Fibroblast of peridontal ligament (primary cell): Measurements from ENCODE around the gene RPS21.
"Not testable (repeated sequence)": the region's sequence is repeated elsewhere in the genome, so short reads cannot be mapped to it uniquely, and the experiment has no call there.

Experiments used
- DNase-seq: peaks from one replicate; pipeline ENCODE4 v3.0.0-alpha.2; 2010; ENCODE audit errors: extremely low read depth

RPS21 gene

DNA sequence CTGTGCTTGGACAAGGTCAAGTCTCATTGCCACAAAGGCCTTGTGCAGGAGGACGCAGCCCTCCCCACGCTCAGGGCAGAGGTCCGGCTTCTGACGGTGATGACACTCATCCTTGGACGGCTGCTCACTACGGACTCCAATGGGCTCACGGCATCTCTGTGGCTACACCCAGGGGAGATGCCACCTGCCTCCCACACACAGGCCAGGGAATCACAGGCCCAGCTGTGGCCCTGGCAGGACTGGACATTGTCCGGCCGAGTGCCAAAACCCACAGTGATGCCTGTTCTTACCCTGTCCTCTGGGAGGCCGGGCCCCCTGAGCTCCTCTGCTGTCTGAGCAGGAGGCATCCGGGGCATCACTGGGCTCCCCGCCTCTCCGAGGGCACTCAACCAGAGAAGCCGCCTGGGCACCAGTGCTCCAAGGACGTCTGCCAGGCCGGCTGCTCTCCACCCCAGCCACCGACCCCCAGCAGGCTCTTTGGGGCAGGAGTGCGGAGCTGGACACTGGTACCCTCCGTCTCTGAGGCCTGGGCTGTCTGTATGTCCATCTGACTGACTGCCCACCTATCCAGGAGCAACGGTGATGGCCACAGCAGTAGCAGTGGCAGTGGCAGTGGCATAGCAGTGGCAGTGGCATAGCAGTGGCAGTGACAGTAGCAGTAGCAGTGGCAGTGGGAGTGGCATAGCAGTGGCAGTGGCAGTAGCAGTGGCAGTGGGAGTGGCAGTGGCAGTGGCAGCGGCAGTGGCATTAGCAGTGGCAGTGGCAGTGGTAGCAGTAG lies 38.6 kb downstream of the RPS21 start:
- DNase-seq = no peak

DNA sequence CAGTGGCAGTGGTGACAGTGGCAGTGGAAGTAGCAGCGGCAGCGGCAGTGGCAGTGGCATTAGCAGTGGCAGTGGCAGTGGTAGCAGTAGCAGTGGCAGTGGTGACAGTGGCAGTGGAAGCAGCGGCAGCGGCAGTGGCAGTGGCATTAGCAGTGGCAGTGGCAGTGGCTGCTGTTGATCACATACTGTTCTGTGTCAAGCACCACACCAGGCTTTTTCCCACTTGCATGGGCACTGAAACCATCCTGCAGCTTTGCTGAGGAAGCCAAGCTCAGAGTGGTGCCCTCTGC lies 39.1 kb downstream of the RPS21 start:
- DNase-seq = not testable (repeated sequence)

DNA sequence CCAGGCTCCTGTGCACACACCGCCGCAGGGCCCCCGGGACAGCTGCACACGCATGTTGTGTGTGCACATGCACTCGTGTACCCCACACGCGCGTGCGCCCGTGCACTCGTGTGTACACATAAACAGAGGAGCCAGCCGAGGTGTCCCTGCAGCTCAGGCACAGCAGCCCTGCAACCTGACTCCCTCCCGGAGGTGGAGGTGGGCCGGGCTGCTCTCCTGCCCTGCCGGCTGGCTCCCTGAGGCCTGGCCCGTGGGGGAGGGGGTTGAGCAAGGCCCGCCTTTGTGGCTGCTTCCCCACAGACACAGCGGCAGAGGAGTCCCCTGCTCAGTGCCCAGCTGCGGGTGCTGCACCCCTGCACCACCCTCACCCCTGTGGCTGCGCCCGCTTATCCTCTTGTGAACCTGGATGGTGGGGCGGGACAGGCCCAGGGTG lies 39.8 kb downstream of the RPS21 start:
- DNase-seq = no peak

DNA sequence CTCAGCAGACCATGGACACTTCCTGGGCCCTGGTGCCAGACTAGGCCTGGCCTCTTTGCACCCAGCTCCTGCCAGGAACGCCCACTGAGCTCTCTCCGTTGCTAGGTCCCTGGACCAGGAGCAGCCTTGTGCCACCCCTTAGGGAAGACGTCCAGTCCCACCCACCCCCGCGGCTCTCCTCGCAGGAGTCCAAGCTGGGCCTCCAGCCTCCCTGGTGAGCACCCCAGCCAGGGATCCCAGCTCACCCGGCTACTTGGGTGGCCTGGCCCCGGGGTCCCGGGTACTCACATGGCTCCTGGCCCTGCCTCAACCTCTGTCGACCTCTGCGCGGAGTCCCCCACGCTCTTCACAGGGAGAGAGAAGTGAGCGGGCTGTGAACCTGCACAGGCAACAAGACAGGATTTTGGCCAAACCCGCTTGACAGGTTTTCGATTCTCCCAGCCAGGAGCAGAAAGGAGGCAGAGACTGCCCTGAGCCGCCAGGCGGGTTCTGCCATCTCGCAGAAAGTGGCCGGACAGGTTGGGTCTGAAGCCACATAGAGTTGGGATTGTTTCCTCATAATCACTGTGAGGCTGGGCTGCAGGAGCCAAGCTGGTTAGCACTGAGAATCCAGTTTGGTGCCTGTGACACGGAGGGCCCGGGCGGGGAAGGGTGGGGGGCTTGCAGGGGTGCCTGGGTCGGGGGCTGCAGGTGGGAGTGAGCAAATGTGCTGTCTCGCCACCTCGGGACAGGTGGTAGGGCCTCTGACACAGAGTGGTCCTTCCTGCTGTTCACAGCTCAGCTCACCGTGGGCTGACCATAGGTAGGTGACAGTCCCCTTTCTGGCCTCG lies 40.5 kb downstream of the RPS21 start, which contains the start of gene RBBP8NL:
TSS of gene RBBP8NL (minus strand) at position 368 of the 830 bp plus-strand sequence. CDS start 7,892 bp downstream, outside the sequence.
- DNase-seq = no peak

DNA sequence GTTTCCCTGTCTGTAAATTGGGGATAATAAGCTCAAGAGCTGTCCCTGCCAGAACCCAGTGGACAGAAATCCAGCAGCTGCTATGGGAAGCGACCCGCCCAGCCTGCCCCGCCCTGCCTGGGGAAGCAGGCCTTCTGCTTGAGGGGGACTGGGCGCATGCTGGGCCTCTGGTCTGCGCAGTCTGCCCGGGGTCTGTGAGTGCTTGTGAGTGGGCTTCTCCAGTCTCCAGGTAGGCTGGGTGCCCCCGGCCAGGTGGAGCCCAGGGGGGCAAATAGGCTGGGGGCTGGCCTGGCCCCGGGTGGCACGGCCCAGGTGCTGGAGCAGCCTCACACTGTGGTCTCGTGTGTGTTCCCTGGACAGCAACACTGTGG lies 41.1 kb downstream of the RPS21 start:
- no peak for DNase-seq

DNA sequence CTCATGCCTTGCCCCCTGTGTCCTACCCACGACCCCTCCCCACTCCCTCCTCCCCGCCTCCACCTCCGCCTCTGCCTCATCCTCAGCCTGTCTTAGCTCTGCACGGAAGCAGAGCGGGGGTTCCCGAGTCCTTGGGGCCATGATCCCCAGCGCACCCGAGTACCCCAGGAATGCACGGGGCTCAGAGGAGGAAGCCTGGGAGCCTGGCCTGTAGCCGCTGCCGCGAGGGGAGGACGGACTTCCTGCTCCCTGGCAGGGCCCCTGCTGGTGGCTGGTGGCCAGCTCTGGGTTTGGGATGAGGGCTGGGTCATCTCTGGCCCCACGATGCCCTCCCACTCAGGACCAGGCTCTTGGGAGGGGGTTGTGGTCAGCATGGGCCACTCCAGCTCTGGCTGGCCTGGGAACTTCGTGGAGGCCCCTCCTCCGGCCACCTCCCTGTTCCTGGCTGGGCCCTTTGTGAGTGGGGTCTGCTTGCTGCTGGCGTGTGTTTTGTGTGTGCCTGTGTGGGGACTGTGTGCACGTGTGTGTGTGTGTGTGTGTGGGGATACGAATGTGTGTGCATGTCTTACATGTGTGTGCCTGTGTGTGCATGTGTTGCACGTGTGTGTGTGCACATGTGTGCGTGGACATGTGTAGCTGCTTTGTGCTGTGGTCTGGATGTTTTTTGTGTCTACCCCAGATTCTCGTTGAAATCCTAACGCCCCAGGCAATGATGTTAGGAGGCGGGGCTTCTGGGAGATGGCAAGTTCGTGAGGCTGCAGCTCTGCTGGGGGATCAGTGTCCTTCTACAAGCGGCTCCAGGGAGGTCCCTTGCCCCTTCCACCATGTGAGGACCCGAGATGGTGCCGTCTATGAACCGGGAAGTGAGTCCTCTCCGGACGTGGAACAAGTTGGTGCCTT lies 41.7 kb downstream of the RPS21 start:
- no peak for DNase-seq

DNA sequence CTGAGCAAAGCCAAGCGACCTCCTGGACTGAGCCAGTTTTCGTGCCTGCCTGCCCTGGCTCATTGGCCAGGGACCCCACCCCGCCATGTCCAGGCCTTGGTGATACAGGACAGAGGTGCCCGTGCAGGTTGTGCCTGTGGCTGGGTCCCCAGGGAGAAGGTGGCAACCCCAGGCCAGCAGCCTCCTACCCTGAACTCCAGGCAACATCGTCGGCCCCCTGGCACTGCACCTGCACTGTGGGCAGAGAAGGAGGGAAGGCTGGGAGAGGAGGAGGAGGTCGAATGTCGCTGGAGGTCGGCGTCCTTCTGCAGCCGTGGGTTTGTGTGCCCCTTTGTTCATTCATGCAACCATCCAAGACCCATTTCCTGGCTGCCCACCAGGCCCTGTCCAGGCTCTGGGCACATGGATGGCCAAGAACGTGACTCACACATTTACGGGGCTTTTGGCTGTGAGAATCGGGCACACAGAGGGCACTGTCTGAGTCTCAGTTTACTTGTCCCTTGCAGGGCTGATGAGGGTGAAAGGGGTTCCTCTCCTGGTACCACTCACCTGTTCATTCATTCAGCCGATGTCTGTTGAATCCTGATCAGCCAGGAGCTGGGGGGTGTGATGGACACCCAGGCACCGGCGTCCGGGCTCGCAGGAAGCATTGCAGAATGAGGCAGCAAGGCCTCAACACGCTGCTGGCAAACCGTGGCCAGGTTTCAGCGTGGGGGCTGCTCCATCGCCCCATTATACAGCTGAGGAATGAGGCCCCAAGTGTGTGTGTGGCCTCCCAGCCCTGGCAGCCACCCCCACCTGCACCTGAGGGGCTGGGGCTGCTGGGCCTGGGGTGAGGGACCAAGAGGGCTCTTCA lies 42.8 kb downstream of the RPS21 start:
- no peak for DNase-seq

DNA sequence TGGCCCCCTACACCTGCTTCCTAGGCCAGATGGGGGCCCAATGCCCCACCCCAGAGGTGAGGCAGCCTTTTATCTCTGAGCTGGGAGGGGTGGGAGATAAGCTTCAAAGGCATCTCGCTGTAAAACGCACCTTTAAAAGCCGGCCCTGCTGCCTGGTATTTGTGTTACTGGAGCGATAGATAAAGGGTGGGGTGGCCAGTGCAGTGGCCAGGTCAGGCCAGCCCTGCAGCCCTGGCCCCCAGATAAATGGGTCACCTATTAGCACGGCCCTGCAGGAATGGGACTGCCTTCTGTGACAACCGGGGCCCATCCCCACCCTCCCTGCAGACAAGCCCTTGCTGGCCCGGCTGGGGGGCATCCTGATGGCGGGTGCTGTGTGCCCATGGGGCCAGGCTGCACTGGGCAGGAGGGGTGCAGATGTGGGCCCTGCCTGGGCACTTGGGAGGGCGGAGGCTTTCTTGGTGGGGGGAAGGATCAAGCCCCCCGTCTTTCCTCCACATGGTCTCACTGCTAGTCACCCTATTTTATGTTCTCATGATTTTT lies 43.5 kb downstream of the RPS21 start:
- DNase-seq = no peak

DNA sequence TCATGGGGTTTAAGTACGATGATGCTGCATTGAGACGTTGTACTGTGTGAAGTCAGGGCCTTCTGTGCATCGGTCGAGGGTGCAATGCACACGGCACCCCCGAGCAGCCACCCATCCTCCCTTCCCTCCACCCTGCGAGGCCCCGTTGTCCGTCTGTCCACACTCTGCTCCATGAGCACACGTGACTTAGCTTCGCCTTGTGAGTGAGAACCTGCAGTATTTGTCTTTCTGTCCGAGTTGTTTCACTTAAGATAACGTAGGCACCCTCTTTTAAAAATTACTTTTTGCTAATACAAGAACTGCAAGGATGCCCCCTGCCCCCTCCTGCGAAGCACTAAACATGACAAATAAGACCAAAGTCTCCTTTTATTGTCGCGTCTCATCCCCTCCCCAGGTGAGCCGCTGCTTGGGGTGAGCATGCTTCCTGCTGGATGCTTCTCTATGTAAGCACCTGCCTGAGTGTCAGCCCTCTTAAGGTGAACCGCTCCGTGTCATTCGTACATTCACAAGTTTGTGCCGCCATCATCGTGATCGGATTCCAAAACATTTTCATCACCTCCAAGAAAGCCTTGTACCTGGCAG lies 44.1 kb downstream of the RPS21 start:
- no peak for DNase-seq

DNA sequence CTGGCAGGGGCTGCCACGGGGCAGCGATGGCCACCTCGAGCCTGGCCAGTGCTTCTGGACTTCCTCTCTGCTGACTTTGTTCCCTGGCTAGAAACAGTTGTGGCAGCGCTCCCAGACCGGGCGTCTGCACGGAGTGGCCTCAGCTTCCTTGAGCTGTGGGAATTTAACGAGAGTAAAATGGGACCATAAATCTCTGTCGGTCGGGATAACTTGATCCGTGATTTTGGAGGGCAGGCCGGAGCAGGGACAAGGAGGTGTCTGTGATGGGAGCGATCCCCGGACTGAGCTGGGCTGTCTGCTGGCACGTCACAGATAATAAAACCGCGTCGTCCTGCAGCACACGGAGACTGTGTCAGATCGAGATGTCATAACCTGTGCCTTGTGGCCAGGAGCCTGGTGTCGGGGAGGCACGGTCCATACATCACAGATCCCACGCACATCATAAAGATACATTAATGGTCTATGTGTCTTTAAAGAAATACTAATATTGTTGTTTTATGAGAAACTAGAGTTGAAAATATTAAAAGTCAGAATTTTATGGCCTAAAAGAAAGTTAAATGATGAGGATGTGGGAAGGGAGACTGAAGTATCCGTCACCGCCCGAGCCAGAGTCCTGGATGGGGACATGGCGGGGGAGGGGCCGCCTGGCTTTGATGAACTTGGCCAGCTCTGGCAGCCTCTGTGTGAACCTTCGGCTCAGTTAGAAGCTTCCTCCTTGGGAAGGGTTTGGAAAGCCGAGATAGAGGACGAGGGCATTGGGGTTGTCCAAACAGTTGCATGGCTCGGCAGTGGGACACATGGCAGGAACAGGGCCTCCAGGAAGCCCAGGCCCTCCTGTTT lies 47.0 kb downstream of the RPS21 start:
- DNase-seq = no peak

DNA sequence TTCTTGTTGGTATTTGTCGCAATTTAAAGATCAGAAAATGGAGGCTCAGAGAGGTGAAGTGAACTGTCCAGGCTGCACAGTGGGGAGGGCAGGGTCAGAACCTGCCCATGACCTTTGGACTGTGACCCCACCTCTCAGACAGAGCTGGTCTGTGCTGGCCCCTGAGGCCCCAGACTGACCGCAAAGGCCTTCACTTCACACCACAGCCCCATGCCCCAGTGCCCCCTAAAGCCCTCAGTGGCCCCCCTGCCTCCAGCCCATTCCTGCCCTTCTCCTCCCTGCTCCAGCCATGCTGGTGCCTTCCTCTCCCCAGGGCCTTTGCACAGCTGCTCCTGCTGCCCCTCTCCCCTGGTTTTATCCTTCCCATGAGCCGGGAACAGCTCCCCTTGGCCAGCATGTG lies 49.8 kb downstream of the RPS21 start:
- DNase-seq = no peak

DNA sequence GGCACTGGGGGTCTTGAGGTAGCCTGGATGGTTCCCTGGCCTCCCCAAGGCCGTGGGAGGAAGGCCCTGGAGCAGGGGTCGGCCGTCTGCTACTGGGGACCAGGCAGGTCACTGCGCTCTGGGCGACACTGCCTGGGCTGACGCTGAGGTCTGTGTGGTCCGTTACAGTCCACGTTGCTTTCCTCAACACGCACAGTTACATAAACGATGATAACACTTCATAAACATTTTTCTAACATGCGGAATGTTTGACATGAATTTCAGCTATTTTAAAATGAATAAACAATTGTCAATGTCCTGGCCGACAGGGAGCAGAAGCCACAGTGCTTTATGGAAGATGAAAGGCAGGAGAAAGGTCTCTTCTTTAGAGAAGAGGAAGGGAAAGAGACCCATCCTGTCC lies 50.6 kb downstream of the RPS21 start:
- no peak for DNase-seq

DNA sequence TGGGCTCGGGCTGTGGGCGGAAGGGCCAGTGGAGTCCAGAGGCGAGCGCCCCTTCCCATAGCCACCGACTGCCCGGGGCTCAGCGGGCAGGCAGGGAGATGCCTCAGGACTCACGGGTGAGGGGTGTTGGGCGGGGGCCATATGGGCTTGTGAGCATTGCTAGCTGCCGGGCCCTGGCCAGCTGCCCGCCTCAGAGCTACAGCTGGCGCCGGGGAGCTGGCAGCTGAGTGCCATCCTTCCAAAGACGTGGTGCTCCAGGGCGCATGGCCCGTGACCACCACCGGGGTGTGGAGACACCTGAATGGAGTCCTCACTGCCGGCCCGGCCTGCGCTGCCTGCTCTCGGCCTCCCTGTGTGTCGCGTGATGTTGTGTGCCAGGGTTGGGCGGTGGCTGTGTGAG lies 51.0 kb downstream of the RPS21 start:
- no peak for DNase-seq
